Subcutaneous adipose tissue (tissue), 4 donors: ENCODE data around the gene AFF3. TPM values are rescaled to one million over a fixed set of nuclear protein-coding genes. Genes with fewer than 3 reads are reported as not detected.

Experiments used
- CTCF ChIP-seq: fragments of 450-650 bp; IDR thresholded peaks from one replicate; pipeline ENCODE4 v1.5.1; 2016; ENCODE audit warnings: low read depth, mild to moderate bottlenecking, control low read depth, antibody characterized with exemption, moderate library complexity
- total RNA-seq, 4 donors: library from RNA; depleted of rRNA; stranded (reverse); fragments of >200 nt; gene quantifications; one replicate each; pipeline ENCODE4 v1.1.0, GENCODE V29; 2016

Gene AFF3
- total RNA-seq, 4 donors from 2014 or later: 2.5 to 6.2 (median 5.6) TPM

DNA sequence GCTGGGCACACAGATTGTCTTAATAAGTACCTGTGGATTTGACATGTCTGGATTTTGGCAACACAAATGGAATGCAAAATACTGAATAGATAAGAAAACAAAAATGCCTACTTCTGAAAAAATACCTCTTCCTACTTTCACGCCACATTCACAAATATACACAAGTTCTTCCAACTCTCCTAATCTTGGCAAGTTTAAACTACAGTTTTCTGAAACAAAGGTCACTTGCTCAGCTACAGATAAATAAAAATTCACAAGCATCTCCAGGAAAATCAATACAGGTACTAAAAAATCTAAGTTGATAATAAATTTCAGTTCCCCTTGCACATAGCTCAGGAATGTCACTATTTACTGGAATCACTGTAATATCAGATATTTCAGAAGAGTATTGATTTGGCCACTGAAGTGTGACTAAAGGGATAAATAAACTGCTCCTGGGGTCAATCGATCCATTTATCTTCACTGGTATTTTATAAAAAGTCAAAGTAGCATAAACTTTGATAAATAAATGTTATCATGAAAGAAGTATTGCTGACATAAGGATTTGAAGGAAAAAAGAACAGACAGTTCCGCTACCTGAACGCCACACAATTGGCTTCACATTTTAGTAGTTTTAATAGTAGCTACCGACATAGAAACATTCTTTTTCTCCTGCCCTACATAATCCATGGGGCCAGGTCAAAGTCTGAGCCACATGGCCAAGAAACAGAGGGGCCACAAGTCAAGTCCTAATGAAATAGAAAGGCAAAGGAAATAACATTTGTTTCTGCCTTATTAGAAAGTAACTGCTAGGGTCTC, 243.1 kb downstream of the AFF3 start:
- TF ChIP-seq CTCF: no peak

- no peak for TF ChIP-seq CTCF
Observed at GRCh38 chr2:99898336-99899048, 243.9 kb downstream of the AFF3 start.

- no peak for TF ChIP-seq CTCF
Observed at GRCh38 chr2:99891428-99891780, 251.0 kb downstream of the AFF3 start.

GRCh38 chr2:99890568-99891427, 251.6 kb downstream of the AFF3 start:
- TF ChIP-seq CTCF: no peak

DNA sequence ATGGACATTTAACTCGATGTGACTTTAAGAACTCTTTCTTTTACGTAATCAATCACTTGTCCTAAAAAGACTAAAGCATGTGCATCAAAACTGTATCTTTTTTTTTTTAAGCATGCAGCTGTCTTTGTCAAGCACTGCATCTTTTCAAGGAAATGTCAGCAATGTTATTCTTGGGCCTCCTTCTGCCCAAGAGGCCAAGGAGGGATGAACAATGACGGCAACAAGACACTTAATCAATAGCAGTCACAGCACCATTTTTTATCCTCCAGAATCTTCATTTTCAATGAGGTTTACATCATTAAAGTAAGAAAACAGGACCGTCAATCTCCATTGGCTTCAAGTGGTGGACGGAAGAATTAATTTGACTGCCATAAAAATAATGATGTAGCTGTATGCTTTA, 253.8 kb downstream of the AFF3 start:
- TF ChIP-seq CTCF: no peak

GRCh38 chr2:99886418-99886817, 256.0 kb downstream of the AFF3 start:
- no peak for TF ChIP-seq CTCF

GRCh38 chr2:99883358-99883757, 259.0 kb downstream of the AFF3 start:
- no peak for TF ChIP-seq CTCF
